Astrocyte (in vitro differentiated cells and primary cell): ENCODE data around the gene RALGAPA1. TPM values are rescaled to one million over a fixed set of nuclear protein-coding genes. Genes with fewer than 3 reads are reported as not detected.
"Not testable (repeated sequence)": the region's sequence is repeated elsewhere in the genome, so short reads cannot be mapped to it uniquely, and the experiment has no call there.

Experiments used
- DNase-seq: peaks from one replicate; pipeline ENCODE4 v3.0.0-alpha.2; 2010; ENCODE audit warnings: low read depth
- FAIRE-seq: peaks from 2 replicates; lab custom pipeline; 2011; peaks lifted over from hg19 to GRCh38; lab: Jason Lieb, UNC
- H2AFZ ChIP-seq: 2 replicates; pipeline ENCODE4 v1.6.0; 2012; ENCODE audit warnings: low read depth, low read length, inconsistent platforms
- H3K27ac ChIP-seq: 2 replicates; pipeline ENCODE4 v1.5.1; 2011; ENCODE audit warnings: low read depth, low read length, inconsistent platforms
- H3K27me3 ChIP-seq: 2 replicates; pipeline ENCODE4 v1.6.0; 2011; ENCODE audit warnings: low read length, inconsistent platforms; ENCODE audit not compliant: insufficient read depth
- H3K36me3 ChIP-seq: 2 replicates; pipeline ENCODE4 v1.5.1; 2011; ENCODE audit warnings: low read length, inconsistent platforms; ENCODE audit not compliant: insufficient read depth
- H3K4me1 ChIP-seq: 2 replicates; pipeline ENCODE4 v1.5.1; 2011; ENCODE audit warnings: low read length, inconsistent platforms; ENCODE audit not compliant: insufficient read depth
- H3K4me2 ChIP-seq: 2 replicates; pipeline ENCODE4 v1.6.0; 2012; ENCODE audit warnings: low read length, inconsistent platforms
- H3K4me3 ChIP-seq: 2 replicates; pipeline ENCODE4 v1.5.1; 2011; ENCODE audit warnings: low read depth, mild to moderate bottlenecking, low read length, inconsistent platforms; ENCODE audit not compliant: insufficient read depth
- H3K79me2 ChIP-seq: 2 replicates; pipeline ENCODE4 v1.6.0; 2012; ENCODE audit warnings: mild to moderate bottlenecking, low read length, inconsistent platforms; ENCODE audit not compliant: insufficient read depth
- H3K9ac ChIP-seq: 2 replicates; pipeline ENCODE4 v1.6.0; 2012; ENCODE audit warnings: mild to moderate bottlenecking, low read length, inconsistent platforms
- H3K9me3 ChIP-seq: 2 replicates; pipeline ENCODE4 v1.5.1; 2012; ENCODE audit warnings: low read depth, mild to moderate bottlenecking, low read length, inconsistent platforms; ENCODE audit not compliant: insufficient read depth
- H4K20me1 ChIP-seq: 2 replicates; pipeline ENCODE4 v1.6.0; 2012; ENCODE audit warnings: low read length, inconsistent platforms; ENCODE audit not compliant: insufficient read depth
- H3K27ac Mint-ChIP-seq: one replicate; pipeline ENCODE4 v1.8.0; 2021; ENCODE audit warnings: mild to moderate bottlenecking, mixed read lengths; ENCODE audit not compliant: unreplicated experiment
- H3K27me3 Mint-ChIP-seq: one replicate; pipeline ENCODE4 v1.8.0; 2021; ENCODE audit warnings: low read depth, mixed read lengths; ENCODE audit not compliant: unreplicated experiment
- H3K36me3 Mint-ChIP-seq: one replicate; pipeline ENCODE4 v1.8.0; 2021; ENCODE audit warnings: low read depth, mixed read lengths; ENCODE audit not compliant: unreplicated experiment
- H3K4me1 Mint-ChIP-seq: one replicate; pipeline ENCODE4 v1.8.0; 2021; ENCODE audit warnings: low read depth, mixed read lengths; ENCODE audit not compliant: unreplicated experiment
- H3K4me3 Mint-ChIP-seq: one replicate; pipeline ENCODE4 v1.8.0; 2021; ENCODE audit warnings: mild to moderate bottlenecking, moderate library complexity, mixed read lengths; ENCODE audit not compliant: unreplicated experiment
- H3K9me3 Mint-ChIP-seq: one replicate; pipeline ENCODE4 v1.8.0; 2021; ENCODE audit warnings: mild to moderate bottlenecking, mixed read lengths; ENCODE audit not compliant: unreplicated experiment
- CTCF ChIP-seq: IDR thresholded peaks from 2 replicates; pipeline ENCODE4 v1.5.1; 2011; ENCODE audit warnings: low read depth, mild to moderate bottlenecking, inconsistent platforms, low read length, moderate library complexity; ENCODE audit not compliant: insufficient read depth
- EZH2 ChIP-seq: IDR thresholded peaks from 2 replicates; pipeline ENCODE4 v1.6.1; 2012; ENCODE audit warnings: mild to moderate bottlenecking, low read length, inconsistent platforms; ENCODE audit not compliant: insufficient read depth
- total RNA-seq: library from RNA; stranded (reverse); gene quantifications from 2 replicates; pipeline ENCODE4 v1.2.1, GENCODE V29; 2021

RALGAPA1 gene
- total RNA-seq, 1 donor from 2014 or later = 24.8 TPM

- no peak for TF ChIP-seq EZH2
- no peak for TF ChIP-seq CTCF
- no peaks in the 10 kb centered on the region for H4K20me1 ChIP-seq
These were observed 35.4 kb upstream of the RALGAPA1 start for GRCh38 chr14:35844494-35844893.

GRCh38 chr14:35842245-35842644 is 33.1 kb upstream of the RALGAPA1 start:
- not testable (repeated sequence) for H3K9ac ChIP-seq, H3K36me3 ChIP-seq, H4K20me1 ChIP-seq, FAIRE-seq, H3K9me3 ChIP-seq, H3K4me1 Mint-ChIP-seq, H3K27me3 ChIP-seq, H3K27me3 Mint-ChIP-seq, H3K27ac Mint-ChIP-seq, H3K4me3 ChIP-seq, H3K79me2 ChIP-seq, H3K27ac ChIP-seq, DNase-seq, H3K4me3 Mint-ChIP-seq, H3K4me1 ChIP-seq, H2AFZ ChIP-seq, H3K4me2 ChIP-seq
- Mint-ChIP-seq H3K9me3 (peaks cover 24% of the 10 kb centered on the region), H3K36me3 (peaks cover 48% of the 10 kb centered on the region)

More at GRCh38 chr14:35844494-35844893, 35.4 kb upstream of the RALGAPA1 start:
- no peaks in the 10 kb centered on the region for H3K36me3 ChIP-seq
- no peaks in the 10 kb centered on the region for H3K4me1 Mint-ChIP-seq
- H3K9ac ChIP-seq = no peak overlapping the region
- H3K27me3 Mint-ChIP-seq = no peaks in the 10 kb centered on the region
- no peak overlapping the region for H3K4me3 ChIP-seq
- H3K27me3 ChIP-seq = no peaks in the 10 kb centered on the region
- H3K4me1 ChIP-seq = no peaks in the 10 kb centered on the region
- DNase-seq = no peak
- no peaks in the 10 kb centered on the region for H3K79me2 ChIP-seq
- no peak overlapping the region for H2AFZ ChIP-seq
- H3K4me3 Mint-ChIP-seq = no peak overlapping the region
- H3K27ac Mint-ChIP-seq = no peak overlapping the region
- no peak overlapping the region for H3K27ac ChIP-seq
- no peak overlapping the region for H3K4me2 ChIP-seq
- peaks cover 14% of the 10 kb centered on the region for H3K9me3 Mint-ChIP-seq
- peaks cover 32% of the 10 kb centered on the region for H3K36me3 Mint-ChIP-seq
- no peaks in the 10 kb centered on the region for H3K9me3 ChIP-seq
- no peak for FAIRE-seq

- H3K36me3 Mint-ChIP-seq = peaks cover 48% of the 10 kb centered on the region
- H3K27ac ChIP-seq, FAIRE-seq, H3K9me3 ChIP-seq, H3K4me1 Mint-ChIP-seq, DNase-seq, H3K79me2 ChIP-seq, H3K4me2 ChIP-seq, H3K4me3 ChIP-seq, H2AFZ ChIP-seq, H3K27me3 ChIP-seq, H3K27ac Mint-ChIP-seq, H3K4me1 ChIP-seq, H3K36me3 ChIP-seq, H4K20me1 ChIP-seq, H3K4me3 Mint-ChIP-seq, H3K9ac ChIP-seq, H3K27me3 Mint-ChIP-seq: not testable (repeated sequence)
- H3K9me3 Mint-ChIP-seq = peaks cover 24% of the 10 kb centered on the region
These were observed 32.6 kb upstream of the RALGAPA1 start for GRCh38 chr14:35841704-35842103.
